NT2/D1 (cell line): ENCODE results near the gene FOXB1.

Experiments
- YY1 ChIP-seq: IDR thresholded peaks from 2 replicates; pipeline ENCODE4 v1.6.1; 2011; ENCODE audit not compliant: insufficient read length, insufficient read depth
- ZNF274 ChIP-seq: IDR thresholded peaks from 2 replicates; pipeline ENCODE4 v1.6.1; 2011; ENCODE audit warnings: mild to moderate bottlenecking, low read depth, low read length

DNA sequence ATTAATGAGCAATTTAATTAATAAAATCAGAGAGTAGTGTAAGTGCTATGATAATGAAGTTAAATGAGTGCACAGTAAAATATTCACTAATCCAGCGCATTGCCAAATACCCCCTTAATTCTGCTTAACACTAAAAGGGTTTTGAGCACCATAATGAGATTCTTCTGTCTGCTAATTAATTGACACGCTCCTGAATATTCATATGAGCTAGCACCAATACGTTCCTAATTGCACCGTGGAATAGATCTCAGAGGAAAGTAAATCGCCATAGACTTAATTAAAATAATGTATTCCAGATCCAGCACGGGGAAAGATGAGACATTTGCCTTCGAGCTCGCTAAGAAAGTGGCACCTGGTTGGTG, 9.6 kb upstream of the FOXB1 start:
- TF ChIP-seq ZNF274 (no peak), YY1 (no peak)
